ENCODE measurements around the gene FMNL3.

Gene FMNL3

GRCh38 chr12:49649445-49649844, 57.8 kb downstream of the FMNL3 start:
- peaks cover 75% of the 10 kb centered on the region for H3K36me3 ChIP-seq (ENCODE audit: insufficient read depth, low read length)
- H3K27me3 ChIP-seq (ENCODE audit: insufficient read depth, low read length), result no peaks in the 10 kb centered on the region
- H3K4me1 ChIP-seq (ENCODE audit: insufficient read depth, low read length), result no peaks in the 10 kb centered on the region
- H3K4me3 ChIP-seq (ENCODE audit: low read length), result no peak overlapping the region
- H2AFZ ChIP-seq (ENCODE audit: low read depth, low read length), result no peak overlapping the region
- no peaks in the 10 kb centered on the region for H3K9me3 ChIP-seq (ENCODE audit: low read length)

GRCh38 chr12:49648712-49649003, 58.5 kb downstream of the FMNL3 start:
- H3K27me3 ChIP-seq (ENCODE audit: insufficient read depth, low read length), result no peaks in the 10 kb centered on the region
- H3K9me3 ChIP-seq (ENCODE audit: low read length), result no peaks in the 10 kb centered on the region
- H3K4me1 ChIP-seq (ENCODE audit: insufficient read depth, low read length), result no peaks in the 10 kb centered on the region
- H3K4me3 ChIP-seq (ENCODE audit: low read length), result no peak overlapping the region
- H3K36me3 ChIP-seq (ENCODE audit: insufficient read depth, low read length), result peaks cover 73% of the 10 kb centered on the region
- no peak overlapping the region for H2AFZ ChIP-seq (ENCODE audit: low read depth, low read length)

- no peaks in the 10 kb centered on the region for H3K27me3 ChIP-seq (ENCODE audit: insufficient read depth, low read length)
- no peak overlapping the region for H2AFZ ChIP-seq (ENCODE audit: low read depth, low read length)
- no peaks in the 10 kb centered on the region for H3K9me3 ChIP-seq (ENCODE audit: low read length)
- no peak overlapping the region for H3K4me3 ChIP-seq (ENCODE audit: low read length)
- H3K36me3 ChIP-seq (ENCODE audit: insufficient read depth, low read length), result peaks cover 72% of the 10 kb centered on the region
- no peaks in the 10 kb centered on the region for H3K4me1 ChIP-seq (ENCODE audit: insufficient read depth, low read length)
Observed at GRCh38 chr12:49647827-49648711, 59.1 kb downstream of the FMNL3 start.

GRCh38 chr12:49646871-49647654, 60.1 kb downstream of the FMNL3 start:
- H3K36me3 ChIP-seq (ENCODE audit: insufficient read depth, low read length), result peaks cover 77% of the 10 kb centered on the region
- H3K27me3 ChIP-seq (ENCODE audit: insufficient read depth, low read length), result no peaks in the 10 kb centered on the region
- H3K4me3 ChIP-seq (ENCODE audit: low read length), result no peak overlapping the region
- H3K9me3 ChIP-seq (ENCODE audit: low read length), result no peaks in the 10 kb centered on the region
- H2AFZ ChIP-seq (ENCODE audit: low read depth, low read length), result no peak overlapping the region
- H3K4me1 ChIP-seq (ENCODE audit: insufficient read depth, low read length), result no peaks in the 10 kb centered on the region

GRCh38 chr12:49646331-49646830, 60.8 kb downstream of the FMNL3 start:
- Histone ChIP-seq H3K9me3 (ENCODE audit: low read length) (no peaks in the 10 kb centered on the region), H3K4me1 (ENCODE audit: insufficient read depth, low read length) (no peaks in the 10 kb centered on the region), H3K27me3 (ENCODE audit: insufficient read depth, low read length) (no peaks in the 10 kb centered on the region), H3K36me3 (ENCODE audit: insufficient read depth, low read length) (peaks cover 80% of the 10 kb centered on the region), H3K4me3 (ENCODE audit: low read length) (no peak overlapping the region), H2AFZ (ENCODE audit: low read depth, low read length) (no peak overlapping the region)

GRCh38 chr12:49645146-49646039, 61.8 kb downstream of the FMNL3 start:
- Histone ChIP-seq H3K36me3 (ENCODE audit: insufficient read depth, low read length) (peaks cover 71% of the 10 kb centered on the region), H3K9me3 (ENCODE audit: low read length) (no peaks in the 10 kb centered on the region), H2AFZ (ENCODE audit: low read depth, low read length) (no peak overlapping the region), H3K4me3 (ENCODE audit: low read length) (no peak overlapping the region), H3K27me3 (ENCODE audit: insufficient read depth, low read length) (no peaks in the 10 kb centered on the region), H3K4me1 (ENCODE audit: insufficient read depth, low read length) (peaks cover under 1% of the 10 kb centered on the region)

- Histone ChIP-seq H3K36me3 (ENCODE audit: insufficient read depth, low read length) (peaks cover 64% of the 10 kb centered on the region), H3K27me3 (ENCODE audit: insufficient read depth, low read length) (no peaks in the 10 kb centered on the region), H2AFZ (ENCODE audit: low read depth, low read length) (no peak overlapping the region), H3K4me1 (ENCODE audit: insufficient read depth, low read length) (peaks cover 3% of the 10 kb centered on the region), H3K4me3 (ENCODE audit: low read length) (no peak overlapping the region), H3K9me3 (ENCODE audit: low read length) (no peaks in the 10 kb centered on the region)
Observed at GRCh38 chr12:49644620-49644994, 62.6 kb downstream of the FMNL3 start.

- Histone ChIP-seq H2AFZ (ENCODE audit: low read depth, low read length) (no peak overlapping the region), H3K36me3 (ENCODE audit: insufficient read depth, low read length) (peaks cover 60% of the 10 kb centered on the region), H3K4me1 (ENCODE audit: insufficient read depth, low read length) (peaks cover 3% of the 10 kb centered on the region), H3K27me3 (ENCODE audit: insufficient read depth, low read length) (no peaks in the 10 kb centered on the region), H3K9me3 (ENCODE audit: low read length) (no peaks in the 10 kb centered on the region), H3K4me3 (ENCODE audit: low read length) (no peak overlapping the region)
Observed at GRCh38 chr12:49643961-49644619, 63.1 kb downstream of the FMNL3 start.

GRCh38 chr12:49643135-49643534, 64.1 kb downstream of the FMNL3 start:
- Histone ChIP-seq H3K4me3 (ENCODE audit: low read length) (no peak overlapping the region), H3K27me3 (ENCODE audit: insufficient read depth, low read length) (no peaks in the 10 kb centered on the region), H3K4me1 (ENCODE audit: insufficient read depth, low read length) (peaks cover 3% of the 10 kb centered on the region), H3K36me3 (ENCODE audit: insufficient read depth, low read length) (peaks cover 51% of the 10 kb centered on the region), H3K9me3 (ENCODE audit: low read length) (no peaks in the 10 kb centered on the region), H2AFZ (ENCODE audit: low read depth, low read length) (no peak overlapping the region)

- no peak overlapping the region for H2AFZ ChIP-seq (ENCODE audit: low read depth, low read length)
- H3K9me3 ChIP-seq (ENCODE audit: low read length), result no peaks in the 10 kb centered on the region
- H3K36me3 ChIP-seq (ENCODE audit: insufficient read depth, low read length), result peaks cover 46% of the 10 kb centered on the region
- no peaks in the 10 kb centered on the region for H3K27me3 ChIP-seq (ENCODE audit: insufficient read depth, low read length)
- no peak overlapping the region for H3K4me3 ChIP-seq (ENCODE audit: low read length)
- peaks cover 4% of the 10 kb centered on the region for H3K4me1 ChIP-seq (ENCODE audit: insufficient read depth, low read length)
Observed at GRCh38 chr12:49642370-49642802, 64.8 kb downstream of the FMNL3 start.

GRCh38 chr12:49641748-49642369, 65.3 kb downstream of the FMNL3 start:
- no peaks in the 10 kb centered on the region for H3K9me3 ChIP-seq (ENCODE audit: low read length)
- H3K4me1 ChIP-seq (ENCODE audit: insufficient read depth, low read length), result peaks cover 9% of the 10 kb centered on the region
- H3K4me3 ChIP-seq (ENCODE audit: low read length), result no peak overlapping the region

More at GRCh38 chr12:49641748-49642369, 65.3 kb downstream of the FMNL3 start:
- H3K36me3 ChIP-seq (ENCODE audit: insufficient read depth, low read length), result peaks cover 41% of the 10 kb centered on the region
- H2AFZ ChIP-seq (ENCODE audit: low read depth, low read length), result no peak overlapping the region
- no peaks in the 10 kb centered on the region for H3K27me3 ChIP-seq (ENCODE audit: insufficient read depth, low read length)

Measured in neuron (in vitro differentiated cells).